HL-60/S4 treated with phorbol 12-myristate 13-acetate at 8.2 ng/mL for 4 days and 3 days (cell line): ENCODE results near the gene PAQR9.

Experiments
- in situ Hi-C: fragments of 300-500 bp; cut with MboI; formaldehyde crosslinking; loops from 2 replicates; pipeline ENCODE4 v1.15.0; 2022; ENCODE audit warnings: low sequenced_read_pairs

Gene PAQR9

GRCh38 chr3:142983318-142983717 lies 19.8 kb upstream of the PAQR9 start:
- in situ Hi-C loops: loop anchor here (25.0 kb wide), 2 partner anchors 146 to 396 kb away; partner anchors contain the start of genes ATR and PLS1

GRCh38 chr3:142982038-142982773 lies 18.7 kb upstream of the PAQR9 start:
- in situ Hi-C loops: loop anchor here (25.0 kb wide), 2 partner anchors 145 to 395 kb away; partner anchors contain the start of genes ATR and PLS1

- in situ Hi-C loops: loop anchor here (25.0 kb wide), 2 partner anchors 144 to 394 kb away; partner anchors contain the start of genes ATR and PLS1
These were observed 17.6 kb upstream of the PAQR9 start for GRCh38 chr3:142981108-142981507.

GRCh38 chr3:142977399-142977728 lies 13.9 kb upstream of the PAQR9 start:
- in situ Hi-C loops: loop anchor here (25.0 kb wide), 2 partner anchors 140 to 390 kb away; partner anchors contain the start of genes ATR and PLS1

- in situ Hi-C loops: loop anchor here (25.0 kb wide), 2 partner anchors 140 to 390 kb away; partner anchors contain the start of genes ATR and PLS1
These were observed 13.3 kb upstream of the PAQR9 start for GRCh38 chr3:142976621-142977398.

GRCh38 chr3:142975316-142975995 lies 12.0 kb upstream of the PAQR9 start:
- in situ Hi-C loops: loop anchor here (25.0 kb wide), 2 partner anchors 138 to 388 kb away; partner anchors contain the start of genes ATR and PLS1

GRCh38 chr3:142973217-142974009 lies 9.9 kb upstream of the PAQR9 start:
- in situ Hi-C loops: no loop called here

- in situ Hi-C loops: no loop called here
These were observed 8.7 kb upstream of the PAQR9 start for GRCh38 chr3:142972092-142972753.

- in situ Hi-C loops: no loop called here
These were observed 8.0 kb upstream of the PAQR9 start for GRCh38 chr3:142971431-142971830.

GRCh38 chr3:142968319-142969025 lies 5.0 kb upstream of the PAQR9 start:
- in situ Hi-C loops: no loop called here

GRCh38 chr3:142966808-142967207 lies 3.3 kb upstream of the PAQR9 start:
- in situ Hi-C loops: no loop called here

GRCh38 chr3:142965581-142965980 lies 2.1 kb upstream of the PAQR9 start:
- in situ Hi-C loops: no loop called here

- in situ Hi-C loops: no loop called here
These were observed 299 bp downstream of the PAQR9 start for GRCh38 chr3:142963234-142963515.

- in situ Hi-C loops: no loop called here
These were observed 797 bp downstream of the PAQR9 start for GRCh38 chr3:142962520-142963233.

- in situ Hi-C loops: no loop called here
These were observed 1.3 kb downstream of the PAQR9 start for GRCh38 chr3:142962175-142962519.

- in situ Hi-C loops: no loop called here
These were observed 1.9 kb downstream of the PAQR9 start for GRCh38 chr3:142961539-142961938.

- in situ Hi-C loops: no loop called here
These were observed 3.1 kb downstream of the PAQR9 start for GRCh38 chr3:142960322-142960850.

GRCh38 chr3:142958707-142959106 lies 4.8 kb downstream of the PAQR9 start:
- in situ Hi-C loops: no loop called here

GRCh38 chr3:142953443-142953842 lies 10.0 kb downstream of the PAQR9 start:
- in situ Hi-C loops: no loop called here
